SK-N-SH (cell line): ENCODE data around the gene HABP4. TPM values are rescaled to one million over a fixed set of nuclear protein-coding genes. Genes with fewer than 3 reads are reported as not detected.

Source experiments
- CTCF ChIA-PET: fragments of 300-600, 350-600 bp; formaldehyde crosslinking; extraction: SDS; loops from one replicate; lab custom pipeline; 2021; lab: Yijun Ruan, JAX
- POLR2A ChIA-PET: fragments of 350-600 bp; sonication (Branson Sonifier 250); formaldehyde crosslinking; extraction: SDS; loops from one replicate; lab custom pipeline; 2020; ENCODE audit warnings: antibody characterized with exemption, inconsistent platforms; lab: Yijun Ruan, JAX
- DNase-seq: peaks from one replicate; pipeline ENCODE4 v3.0.0; 2012
- H2AFZ ChIP-seq: fragments of 200-600 bp; sonication (generic); 2 replicates; pipeline ENCODE4 v1.8.1; 2016; ENCODE audit warnings: antibody characterized with exemption, mild to moderate bottlenecking, low read depth
- H3F3A ChIP-seq: fragments of 200-600 bp; sonication (generic); replicated peaks from 2 replicates; pipeline ENCODE3; 2016; ENCODE audit warnings: antibody characterized with exemption, mild to moderate bottlenecking; ENCODE audit not compliant: insufficient read depth
- H3K27ac ChIP-seq, 2 experiments: fragments of 200-500 bp in 1 of 2; fragments of 200-600 bp in 1 of 2; sonication (Bioruptor generic) in 1 of 2; sonication (generic), shearing (Covaris generic) in 1 of 2; 2 replicates each; pipeline versions ENCODE4 v1.5.1 to v1.6.1; 2014 to 2016; ENCODE audit warnings: low read depth in 2 of 2, inconsistent platforms in 1 of 2, low read length in 1 of 2, mild to moderate bottlenecking in 1 of 2, mixed read lengths in 1 of 2
- H3K27me3 ChIP-seq: fragments of 200-600 bp; sonication (generic), shearing (Covaris generic); 2 replicates; pipeline ENCODE4 v1.6.1; 2016; ENCODE audit warnings: mixed run types; ENCODE audit not compliant: insufficient read depth
- H3K36me3 ChIP-seq, 2 experiments: fragments of 200-500 bp in 1 of 2; fragments of 200-600 bp in 1 of 2; sonication (Bioruptor generic) in 1 of 2; sonication (generic) in 1 of 2; replicated peaks in 1 of 2; 2 replicates each; pipeline versions ENCODE3 to v1.5.1; 2014 to 2016; ENCODE audit warnings: low read length in 1 of 2, mild to moderate bottlenecking in 1 of 2; ENCODE audit not compliant: insufficient read depth in 2 of 2, control insufficient read depth in 1 of 2
- H3K4me1 ChIP-seq, 2 experiments: fragments of 200-500 bp in 1 of 2; fragments of 200-600 bp in 1 of 2; sonication (Bioruptor generic) in 1 of 2; sonication (generic), shearing (Covaris generic) in 1 of 2; 2 replicates each; pipeline versions ENCODE4 v1.5.1 to v1.6.1; 2014 to 2016; ENCODE audit warnings: low read depth in 1 of 2, low read length in 1 of 2, mixed run types in 1 of 2; ENCODE audit not compliant: insufficient read depth in 2 of 2, control insufficient read depth in 1 of 2
- H3K4me2 ChIP-seq: fragments of 200-600 bp; sonication (generic), shearing (Covaris generic); 2 replicates; pipeline ENCODE4 v1.6.1; 2017; ENCODE audit warnings: mixed run types
- H3K4me3 ChIP-seq, 2 experiments: fragments of 200-500 bp in 1 of 2; fragments of 200-600 bp in 1 of 2; sonication (Bioruptor generic) in 1 of 2; sonication (generic), shearing (Covaris generic) in 1 of 2; 2 replicates each; pipeline versions ENCODE4 v1.5.1 to v1.8.1; 2014 to 2016; ENCODE audit warnings: low read depth in 2 of 2, inconsistent platforms in 1 of 2, low read length in 1 of 2, mild to moderate bottlenecking in 1 of 2, mixed read lengths in 1 of 2, moderate library complexity in 1 of 2
- H3K79me2 ChIP-seq: fragments of 200-600 bp; sonication (generic); 2 replicates; pipeline ENCODE4 v1.8.1; 2017; ENCODE audit warnings: mild to moderate bottlenecking; ENCODE audit not compliant: insufficient read depth
- H3K9ac ChIP-seq: fragments of 200-600 bp; sonication (generic); 2 replicates; pipeline ENCODE4 v1.6.1; 2017; ENCODE audit warnings: mixed run types
- H3K9me2 ChIP-seq: fragments of 200-600 bp; sonication (generic); 2 replicates; pipeline ENCODE4 v1.6.1; 2017; ENCODE audit warnings: mixed run types
- H3K9me3 ChIP-seq: fragments of 200-600 bp; sonication (generic); 2 replicates; pipeline ENCODE4 v1.6.1; 2017; ENCODE audit warnings: mixed run types, mild to moderate bottlenecking, moderate library complexity
- H4K20me1 ChIP-seq: fragments of 200-600 bp; sonication (generic); 2 replicates; pipeline ENCODE4 v1.6.1; 2017; ENCODE audit warnings: mild to moderate bottlenecking, mixed run types; ENCODE audit not compliant: insufficient read depth
- CHD2 ChIP-seq: fragments of 150-350 bp; IDR thresholded peaks from 2 replicates; pipeline ENCODE4 v1.6.1; 2018; ENCODE audit warnings: low read length; ENCODE audit not compliant: partially characterized antibody
- EP300 ChIP-seq, 2 experiments: IDR thresholded peaks; 2 replicates each; pipeline versions ENCODE4 v1.4.0 to v1.6.1; 2012; ENCODE audit warnings: borderline replicate concordance in 1 of 2, low read depth in 1 of 2, low read length in 1 of 2
- FOXJ3 ChIP-seq: sonication (generic); formaldehyde crosslinking; IDR thresholded peaks from 2 replicates; pipeline ENCODE4 v1.5.1; 2020; ENCODE audit warnings: mild to moderate bottlenecking, missing genetic modification reagents
- FOXM1 ChIP-seq: IDR thresholded peaks from 2 replicates; pipeline ENCODE4 v1.4.0; 2012; ENCODE audit warnings: low read depth, mild to moderate bottlenecking
- GABPA ChIP-seq: IDR thresholded peaks from 2 replicates; pipeline ENCODE4 v1.4.0; 2012; ENCODE audit warnings: low read depth, mild to moderate bottlenecking
- GATA2 ChIP-seq: sonication (generic); formaldehyde crosslinking; IDR thresholded peaks from 2 replicates; pipeline ENCODE4 v1.5.0; 2020; ENCODE audit warnings: mild to moderate bottlenecking, missing genetic modification reagents
- IRF3 ChIP-seq: fragments of 150-350 bp; IDR thresholded peaks from 2 replicates; pipeline ENCODE4 v1.6.1; 2016; ENCODE audit warnings: mild to moderate bottlenecking, low read depth, low read length
- MAX ChIP-seq: IDR thresholded peaks from 2 replicates; pipeline ENCODE4 v1.4.0; 2012; ENCODE audit warnings: low read depth
- MXI1 ChIP-seq: IDR thresholded peaks from 2 replicates; pipeline ENCODE4 v1.6.1; 2012; ENCODE audit warnings: mild to moderate bottlenecking, low read depth, low read length, improper control_type of control experiment
- NFIC ChIP-seq: IDR thresholded peaks from 2 replicates; pipeline ENCODE4 v1.4.0; 2012; ENCODE audit warnings: borderline replicate concordance
- POLR2AphosphoS5 ChIP-seq: IDR thresholded peaks from 2 replicates; pipeline ENCODE4 v1.6.1; 2012; ENCODE audit warnings: low read depth, low read length
- SIN3A ChIP-seq: IDR thresholded peaks from 2 replicates; pipeline ENCODE4 v1.6.1; 2012; ENCODE audit warnings: low read depth, mild to moderate bottlenecking, low read length, moderate library complexity, borderline replicate concordance
- TAF1 ChIP-seq: IDR thresholded peaks from 2 replicates; pipeline ENCODE4 v1.6.1; 2012; ENCODE audit warnings: low read depth, mild to moderate bottlenecking, low read length, moderate library complexity, borderline replicate concordance
- USF2 ChIP-seq: fragments of 150-350 bp; IDR thresholded peaks from 2 replicates; pipeline ENCODE4 v1.6.1; 2017; ENCODE audit warnings: antibody characterized with exemption, low read length, low read depth, borderline replicate concordance
- ZBTB33 ChIP-seq: IDR thresholded peaks from 2 replicates; pipeline ENCODE4 v1.4.0; 2012; ENCODE audit warnings: low read depth, borderline replicate concordance
- WGBS: methylation state at CpG from one replicate; pipeline ENCODE4 v1.1.6; 2017; ENCODE audit warnings: low lambda C conversion rate; 5-methylcytosine and 5-hydroxymethylcytosine counted together
- polyA plus RNA-seq, 3 experiments: library from polyadenylated mRNA; depleted of rRNA; stranded (reverse); fragments of >200 nt; gene quantifications; 2 replicates each; pipeline ENCODE4 v1.2.3, GENCODE V29; 2012
- TF ChIP-seq, protein P1 (sequence below): IDR thresholded peaks from 2 replicates; pipeline ENCODE4 v1.6.1; 2012; ENCODE audit warnings: mild to moderate bottlenecking, low read depth, low read length, moderate library complexity
- TF ChIP-seq, protein P2 (sequence below): fragments of 200-600 bp; sonication (generic); IDR thresholded peaks from 2 replicates; pipeline ENCODE4 v1.6.1; 2017; ENCODE audit warnings: antibody characterized with exemption, mild to moderate bottlenecking, moderate library complexity
- TF ChIP-seq, protein P3 (sequence below): IDR thresholded peaks from 2 replicates; pipeline ENCODE4 v1.4.0; 2012; ENCODE audit warnings: low read depth, borderline replicate concordance
- TF ChIP-seq, protein P4 (sequence below): IDR thresholded peaks from 2 replicates; pipeline ENCODE4; 2012

Gene HABP4
- polyA plus RNA-seq, 1 of the 3 experiments (the other 2 are of a cell fraction): 19.0 TPM

DNA sequence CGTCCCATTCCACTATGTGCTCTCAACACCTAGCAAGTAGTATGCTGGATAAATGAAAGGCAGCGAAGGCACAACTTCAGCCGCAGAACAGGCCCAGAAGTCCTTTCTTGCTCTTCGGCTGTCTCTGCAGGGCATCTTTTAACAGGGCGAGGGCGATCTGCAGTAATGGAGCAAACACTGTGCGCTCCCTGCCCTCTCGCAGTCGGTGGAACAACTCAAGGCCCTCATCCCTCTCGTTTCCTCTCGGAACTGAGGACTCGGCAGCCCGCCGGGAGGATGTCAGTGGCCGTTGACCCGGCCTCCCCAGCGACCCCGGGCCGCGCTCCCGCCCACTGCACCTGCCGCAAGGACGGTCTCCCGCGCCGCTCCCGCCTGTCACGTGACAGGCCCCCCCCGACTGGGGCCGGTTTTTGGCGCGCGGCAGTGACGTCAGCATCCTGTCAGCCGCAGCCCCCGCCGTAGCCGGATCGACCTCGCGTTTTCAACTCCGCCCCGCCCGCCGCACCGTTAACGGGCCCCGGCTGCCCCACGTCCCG is 32.9 kb upstream of the HABP4 start:
- Histone ChIP-seq H3K4me2 (peak overlapping the region; percentile 77), H3F3A (peaks cover 22% of the 10 kb centered on the region), H3K9me2 (no peaks in the 10 kb centered on the region), H3K9me3 (no peaks in the 10 kb centered on the region), H2AFZ (peak overlapping the region; percentile 67; the same call in 1 of the 2 replicates), H3K36me3 (no peaks in the 10 kb centered on the region), H3K27me3 (no peaks in the 10 kb centered on the region), H4K20me1 (no peaks in the 10 kb centered on the region), H3K4me3 (peak overlapping the region; percentile 73 to 90), H3K4me1 (peaks cover 17 to 18% of the 10 kb centered on the region in 2 experiments), H3K79me2 (peaks cover 50% of the 10 kb centered on the region), H3K9ac (peak overlapping the region; percentile 47), H3K27ac (peak overlapping the region; percentile 45 to 84)
- WGBS: under 1% methylated on average over 9 of the region's 50 CpGs
- DNase-seq: peak; percentile 96
- ChIA-PET POLR2A (interaction anchor here (0.5 kb wide), 1 partner anchor 93 kb away, joined by 5 read pairs; no protein-coding TSS in a partner anchor), CTCF (interaction anchor here (0.8 kb wide), 1 partner anchor 249 kb away, joined by 3 read pairs; no protein-coding TSS in a partner anchor)
- TF ChIP-seq, protein P1, sequence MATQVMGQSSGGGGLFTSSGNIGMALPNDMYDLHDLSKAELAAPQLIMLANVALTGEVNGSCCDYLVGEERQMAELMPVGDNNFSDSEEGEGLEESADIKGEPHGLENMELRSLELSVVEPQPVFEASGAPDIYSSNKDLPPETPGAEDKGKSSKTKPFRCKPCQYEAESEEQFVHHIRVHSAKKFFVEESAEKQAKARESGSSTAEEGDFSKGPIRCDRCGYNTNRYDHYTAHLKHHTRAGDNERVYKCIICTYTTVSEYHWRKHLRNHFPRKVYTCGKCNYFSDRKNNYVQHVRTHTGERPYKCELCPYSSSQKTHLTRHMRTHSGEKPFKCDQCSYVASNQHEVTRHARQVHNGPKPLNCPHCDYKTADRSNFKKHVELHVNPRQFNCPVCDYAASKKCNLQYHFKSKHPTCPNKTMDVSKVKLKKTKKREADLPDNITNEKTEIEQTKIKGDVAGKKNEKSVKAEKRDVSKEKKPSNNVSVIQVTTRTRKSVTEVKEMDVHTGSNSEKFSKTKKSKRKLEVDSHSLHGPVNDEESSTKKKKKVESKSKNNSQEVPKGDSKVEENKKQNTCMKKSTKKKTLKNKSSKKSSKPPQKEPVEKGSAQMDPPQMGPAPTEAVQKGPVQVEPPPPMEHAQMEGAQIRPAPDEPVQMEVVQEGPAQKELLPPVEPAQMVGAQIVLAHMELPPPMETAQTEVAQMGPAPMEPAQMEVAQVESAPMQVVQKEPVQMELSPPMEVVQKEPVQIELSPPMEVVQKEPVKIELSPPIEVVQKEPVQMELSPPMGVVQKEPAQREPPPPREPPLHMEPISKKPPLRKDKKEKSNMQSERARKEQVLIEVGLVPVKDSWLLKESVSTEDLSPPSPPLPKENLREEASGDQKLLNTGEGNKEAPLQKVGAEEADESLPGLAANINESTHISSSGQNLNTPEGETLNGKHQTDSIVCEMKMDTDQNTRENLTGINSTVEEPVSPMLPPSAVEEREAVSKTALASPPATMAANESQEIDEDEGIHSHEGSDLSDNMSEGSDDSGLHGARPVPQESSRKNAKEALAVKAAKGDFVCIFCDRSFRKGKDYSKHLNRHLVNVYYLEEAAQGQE: no peak
- TF ChIP-seq EP300 (IDR thresholded peaks at IDR 0.05; ENCODE audit: borderline replicate concordance in 1 of 2, low read depth in 1 of 2, low read length in 1 of 2): peak in 1 of 2 experiments; percentile 27; a peak in 1 of 4 replicates
- TF ChIP-seq GABPA: peak; percentile 52; the same call in 1 of the 2 replicates
- peak; percentile 91; the same call in 1 of the 2 replicates for TF ChIP-seq SIN3A
- peak; percentile 12; the same call in 1 of the 2 replicates for TF ChIP-seq NFIC
- peak; percentile 86 for TF ChIP-seq MAX
- peak; percentile 64; the same call in 1 of the 2 replicates for TF ChIP-seq TAF1
- TF ChIP-seq FOXM1: no peak
- TF ChIP-seq, protein P2, sequence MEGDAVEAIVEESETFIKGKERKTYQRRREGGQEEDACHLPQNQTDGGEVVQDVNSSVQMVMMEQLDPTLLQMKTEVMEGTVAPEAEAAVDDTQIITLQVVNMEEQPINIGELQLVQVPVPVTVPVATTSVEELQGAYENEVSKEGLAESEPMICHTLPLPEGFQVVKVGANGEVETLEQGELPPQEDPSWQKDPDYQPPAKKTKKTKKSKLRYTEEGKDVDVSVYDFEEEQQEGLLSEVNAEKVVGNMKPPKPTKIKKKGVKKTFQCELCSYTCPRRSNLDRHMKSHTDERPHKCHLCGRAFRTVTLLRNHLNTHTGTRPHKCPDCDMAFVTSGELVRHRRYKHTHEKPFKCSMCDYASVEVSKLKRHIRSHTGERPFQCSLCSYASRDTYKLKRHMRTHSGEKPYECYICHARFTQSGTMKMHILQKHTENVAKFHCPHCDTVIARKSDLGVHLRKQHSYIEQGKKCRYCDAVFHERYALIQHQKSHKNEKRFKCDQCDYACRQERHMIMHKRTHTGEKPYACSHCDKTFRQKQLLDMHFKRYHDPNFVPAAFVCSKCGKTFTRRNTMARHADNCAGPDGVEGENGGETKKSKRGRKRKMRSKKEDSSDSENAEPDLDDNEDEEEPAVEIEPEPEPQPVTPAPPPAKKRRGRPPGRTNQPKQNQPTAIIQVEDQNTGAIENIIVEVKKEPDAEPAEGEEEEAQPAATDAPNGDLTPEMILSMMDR: no peak; the same call in 1 of the 2 replicates
- TF ChIP-seq POLR2AphosphoS5: peak; percentile 39; the same call in 1 of the 2 replicates
- TF ChIP-seq GATA2: no peak
- TF ChIP-seq, protein P3, sequence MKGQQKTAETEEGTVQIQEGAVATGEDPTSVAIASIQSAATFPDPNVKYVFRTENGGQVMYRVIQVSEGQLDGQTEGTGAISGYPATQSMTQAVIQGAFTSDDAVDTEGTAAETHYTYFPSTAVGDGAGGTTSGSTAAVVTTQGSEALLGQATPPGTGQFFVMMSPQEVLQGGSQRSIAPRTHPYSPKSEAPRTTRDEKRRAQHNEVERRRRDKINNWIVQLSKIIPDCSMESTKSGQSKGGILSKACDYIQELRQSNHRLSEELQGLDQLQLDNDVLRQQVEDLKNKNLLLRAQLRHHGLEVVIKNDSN: peak; percentile 98
- TF ChIP-seq IRF3: no peak
- no peak for TF ChIP-seq FOXJ3
- TF ChIP-seq USF2: peak; percentile 86
- TF ChIP-seq ZBTB33: no peak
- peak; percentile 76 for TF ChIP-seq CHD2
- TF ChIP-seq, protein P4, sequence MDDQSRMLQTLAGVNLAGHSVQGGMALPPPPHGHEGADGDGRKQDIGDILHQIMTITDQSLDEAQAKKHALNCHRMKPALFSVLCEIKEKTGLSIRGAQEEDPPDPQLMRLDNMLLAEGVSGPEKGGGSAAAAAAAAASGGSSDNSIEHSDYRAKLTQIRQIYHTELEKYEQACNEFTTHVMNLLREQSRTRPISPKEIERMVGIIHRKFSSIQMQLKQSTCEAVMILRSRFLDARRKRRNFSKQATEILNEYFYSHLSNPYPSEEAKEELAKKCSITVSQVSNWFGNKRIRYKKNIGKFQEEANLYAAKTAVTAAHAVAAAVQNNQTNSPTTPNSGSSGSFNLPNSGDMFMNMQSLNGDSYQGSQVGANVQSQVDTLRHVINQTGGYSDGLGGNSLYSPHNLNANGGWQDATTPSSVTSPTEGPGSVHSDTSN: no peak
- peak; percentile 89 for TF ChIP-seq MXI1
